ENCODE results near the gene WDR75. TPM values are rescaled to one million over a fixed set of nuclear protein-coding genes. Genes with fewer than 3 reads are reported as not detected.

The WDR75 gene
- total RNA-seq, 1 experiment from 2014 or later: 70.2 TPM

- DNase-seq (ENCODE audit: low read depth, low spot score) (no peak), ATAC-seq (no peak)
- H3K4me1 ChIP-seq (ENCODE audit: control insufficient read depth in 1 of 2, insufficient read depth in 2 of 2, low read length in 2 of 2): no peaks in the 10 kb centered on the region
- no peak overlapping the region for H3K4me3 ChIP-seq (replicated peaks in 1 of 2; ENCODE audit: low read depth in 1 of 2, low read length in 2 of 2)
- no peaks in the 10 kb centered on the region for H3K9me2 ChIP-seq (ENCODE audit: insufficient read depth)
- H3K36me3 ChIP-seq (ENCODE audit: control insufficient read depth in 1 of 2, insufficient read depth in 2 of 2, low read length in 2 of 2): no peaks in the 10 kb centered on the region
- no peak overlapping the region for H3K9ac ChIP-seq (ENCODE audit: low read length)
- H3K79me2 ChIP-seq (ENCODE audit: insufficient read depth, low read length): no peaks in the 10 kb centered on the region
- BruUV-seq (replicated peaks): no TSS peak
- POLR2A ChIA-PET: interaction anchor here (0.9 kb wide), 1 partner anchor 9 kb away, joined by 4 read pairs; no protein-coding TSS in a partner anchor
- intact Hi-C loops (cut with micrococcal nuclease): no loop called here
- no peaks in the 10 kb centered on the region for H4K20me1 ChIP-seq (ENCODE audit: insufficient read depth)
- CTCF ChIA-PET: no interaction called here
- TF ChIP-seq CTCF (IDR thresholded peaks at IDR 0.05 in 2 of 3, conservative IDR thresholded peaks at IDR 0.05 in 1 of 3; ENCODE audit: borderline replicate concordance in 1 of 3, insufficient read depth in 1 of 3, low read depth in 2 of 3, low read length in 2 of 3): peak in 1 of 3 experiments; percentile 27; a peak in 1 of 6 replicates
- TF ChIP-seq POLR2AphosphoS5 (IDR thresholded peaks at IDR 0.05; ENCODE audit: low read depth, low read length): no peak
- no peaks in the 10 kb centered on the region for H3K9me3 ChIP-seq (ENCODE audit: control insufficient read depth in 1 of 2, insufficient read depth in 1 of 2, low read depth in 1 of 2, low read length in 2 of 2)
- no peak overlapping the region for H3K27ac ChIP-seq (ENCODE audit: low read depth, low read length)
- RAD21 ChIA-PET (ENCODE audit: low non-redundant PET in 1 of 2, low total read pairs in 2 of 2, uncharacterized antibody in 2 of 2, unreplicated experiment in 2 of 2): no interaction called here
- H3K27me3 ChIP-seq (ENCODE audit: insufficient read depth, low read length): no peaks in the 10 kb centered on the region
- no peak overlapping the region for H2AFZ ChIP-seq (ENCODE audit: low read depth, low read length, poor library complexity, severe bottlenecking)
- no peak overlapping the region for H3K4me2 ChIP-seq (ENCODE audit: low read length)
Measured at GRCh38 chr2:189521699-189522434, 80.6 kb downstream of the WDR75 start.

GRCh38 chr2:189522435-189523151, 81.3 kb downstream of the WDR75 start:
- Histone ChIP-seq H3K36me3 (ENCODE audit: control insufficient read depth in 1 of 2, insufficient read depth in 2 of 2, low read length in 2 of 2) (no peaks in the 10 kb centered on the region), H3K27ac (ENCODE audit: low read depth, low read length) (no peak overlapping the region), H4K20me1 (ENCODE audit: insufficient read depth) (no peaks in the 10 kb centered on the region), H3K9ac (ENCODE audit: low read length) (no peak overlapping the region), H3K9me3 (ENCODE audit: control insufficient read depth in 1 of 2, insufficient read depth in 1 of 2, low read depth in 1 of 2, low read length in 2 of 2) (no peaks in the 10 kb centered on the region), H3K4me2 (ENCODE audit: low read length) (no peak overlapping the region), H3K79me2 (ENCODE audit: insufficient read depth, low read length) (no peaks in the 10 kb centered on the region), H3K27me3 (ENCODE audit: insufficient read depth, low read length) (no peaks in the 10 kb centered on the region), H3K9me2 (ENCODE audit: insufficient read depth) (no peaks in the 10 kb centered on the region), H2AFZ (ENCODE audit: low read depth, low read length, poor library complexity, severe bottlenecking) (no peak overlapping the region), H3K4me1 (ENCODE audit: control insufficient read depth in 1 of 2, insufficient read depth in 2 of 2, low read length in 2 of 2) (no peaks in the 10 kb centered on the region), H3K4me3 (replicated peaks in 1 of 2; ENCODE audit: low read depth in 1 of 2, low read length in 2 of 2) (no peak overlapping the region)
- no peak for DNase-seq (ENCODE audit: low read depth, low spot score)
- RAD21 ChIA-PET (ENCODE audit: low non-redundant PET in 1 of 2, low total read pairs in 2 of 2, uncharacterized antibody in 2 of 2, unreplicated experiment in 2 of 2): no interaction called here
- intact Hi-C loops (cut with micrococcal nuclease): no loop called here
- BruUV-seq (replicated peaks): no TSS peak
- ATAC-seq: no peak
- POLR2A ChIA-PET: no interaction called here
- CTCF ChIA-PET: no interaction called here
- TF ChIP-seq ATF3 (IDR thresholded peaks at IDR 0.05) (no peak), CEBPB (IDR thresholded peaks at IDR 0.05; ENCODE audit: low read depth) (no peak)
